Astrocyte of the spinal cord (primary cell): Measurements from ENCODE around the gene TASP1.
A peak's percentile ranks its signal among the peaks of the same experiment; 100 is the strongest.

ENCODE experiments used
- DNase-seq: peaks from one replicate; pipeline ENCODE4 v3.0.0; 2011; ENCODE audit warnings: low read depth, low spot score
- H3K4me3 ChIP-seq: 2 replicates; pipeline ENCODE4 v1.5.1; 2011; ENCODE audit warnings: low read depth, mild to moderate bottlenecking, low read length, moderate library complexity
- CTCF ChIP-seq: IDR thresholded peaks from 2 replicates; pipeline ENCODE4 v1.5.1; 2012; ENCODE audit warnings: low read depth, mild to moderate bottlenecking, low read length, inconsistent platforms
- in situ Hi-C: cut with HindIII; loops from 2 replicates; pipeline ENCODE4 v1.10.0; 2017; ENCODE audit warnings: low sequenced_read_pairs

The TASP1 gene

GRCh38 chr20:13401596-13401995 lies 237.1 kb downstream of the TASP1 start:
- in situ Hi-C loops: no loop called here
- TF ChIP-seq CTCF: no peak
- H3K4me3 ChIP-seq: no peak overlapping the region
- DNase-seq: no peak

GRCh38 chr20:13400453-13400852 lies 238.3 kb downstream of the TASP1 start:
- H3K4me3 ChIP-seq: no peak overlapping the region
- DNase-seq: no peak
- in situ Hi-C loops: no loop called here
- no peak for TF ChIP-seq CTCF

- TF ChIP-seq CTCF: no peak
- DNase-seq: peak; percentile 33
Measured at GRCh38 chr20:13397300-13397724, 241.4 kb downstream of the TASP1 start.

GRCh38 chr20:13396826-13397225 lies 241.9 kb downstream of the TASP1 start:
- in situ Hi-C loops: no loop called here
- H3K4me3 ChIP-seq: no peak overlapping the region
- no peak for DNase-seq
- no peak for TF ChIP-seq CTCF

More at GRCh38 chr20:13397300-13397724, 241.4 kb downstream of the TASP1 start:
- in situ Hi-C loops: no loop called here
- no peak overlapping the region for H3K4me3 ChIP-seq

GRCh38 chr20:13396022-13396421 lies 242.7 kb downstream of the TASP1 start:
- no peak for TF ChIP-seq CTCF
- no peak overlapping the region for H3K4me3 ChIP-seq
- in situ Hi-C loops: no loop called here
- DNase-seq: peak; percentile 46

GRCh38 chr20:13395232-13395631 lies 243.5 kb downstream of the TASP1 start:
- in situ Hi-C loops: no loop called here
- H3K4me3 ChIP-seq: no peak overlapping the region
- DNase-seq: no peak
- TF ChIP-seq CTCF: no peak

- no peak for DNase-seq
- H3K4me3 ChIP-seq: no peak overlapping the region
- in situ Hi-C loops: no loop called here
- no peak for TF ChIP-seq CTCF
Measured at GRCh38 chr20:13392391-13392790, 246.3 kb downstream of the TASP1 start.
